Adrenal gland (tissue), 5 donors: Measurements from ENCODE around the gene MSANTD2.

ENCODE experiments used
- POLR2A ChIP-seq, 2 donors: fragments of 450-650 bp; IDR thresholded peaks; one replicate each; pipeline ENCODE4 v1.6.1; 2017; ENCODE audit warnings: antibody characterized with exemption in 2 of 2, mild to moderate bottlenecking in 2 of 2, moderate library complexity in 1 of 2
- TF ChIP-seq, protein P1 (sequence below), 6 experiments: fragments of 450-650 bp in 4 of 6; fragments of 200-600 bp in 2 of 6; sonication (generic) in 1 of 6; IDR thresholded peaks; 1 replicate in 5 of 6; 2 replicates in 1 of 6; pipeline versions ENCODE4 v1.5.1 to v1.8.0; 2016 to 2021; ENCODE audit warnings: antibody characterized with exemption in 6 of 6, mild to moderate bottlenecking in 2 of 6, moderate library complexity in 1 of 6
- donor health status: DM: no; HTN: no; CAD: no.

DNA sequence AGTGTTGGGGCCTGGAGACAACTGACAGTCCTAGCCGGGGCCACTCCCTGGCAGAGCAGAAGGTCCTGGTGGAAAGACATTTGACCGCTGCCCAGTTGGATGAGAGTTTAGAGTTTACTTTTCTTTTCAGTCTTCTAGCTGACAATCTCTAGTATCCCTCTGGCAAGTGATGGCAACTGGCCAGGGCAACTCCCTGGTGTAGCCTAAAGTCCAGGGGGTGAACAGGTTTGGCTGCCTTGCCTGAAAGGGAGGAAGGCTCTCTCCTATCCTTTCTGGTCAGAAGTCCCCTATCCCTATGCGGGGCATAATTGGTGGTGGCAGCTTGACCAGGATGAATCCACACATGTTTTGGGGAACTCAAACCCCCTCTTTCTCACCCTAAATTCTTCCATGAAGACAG is 16.8 kb upstream of the MSANTD2 start:
- TF ChIP-seq, protein P1, sequence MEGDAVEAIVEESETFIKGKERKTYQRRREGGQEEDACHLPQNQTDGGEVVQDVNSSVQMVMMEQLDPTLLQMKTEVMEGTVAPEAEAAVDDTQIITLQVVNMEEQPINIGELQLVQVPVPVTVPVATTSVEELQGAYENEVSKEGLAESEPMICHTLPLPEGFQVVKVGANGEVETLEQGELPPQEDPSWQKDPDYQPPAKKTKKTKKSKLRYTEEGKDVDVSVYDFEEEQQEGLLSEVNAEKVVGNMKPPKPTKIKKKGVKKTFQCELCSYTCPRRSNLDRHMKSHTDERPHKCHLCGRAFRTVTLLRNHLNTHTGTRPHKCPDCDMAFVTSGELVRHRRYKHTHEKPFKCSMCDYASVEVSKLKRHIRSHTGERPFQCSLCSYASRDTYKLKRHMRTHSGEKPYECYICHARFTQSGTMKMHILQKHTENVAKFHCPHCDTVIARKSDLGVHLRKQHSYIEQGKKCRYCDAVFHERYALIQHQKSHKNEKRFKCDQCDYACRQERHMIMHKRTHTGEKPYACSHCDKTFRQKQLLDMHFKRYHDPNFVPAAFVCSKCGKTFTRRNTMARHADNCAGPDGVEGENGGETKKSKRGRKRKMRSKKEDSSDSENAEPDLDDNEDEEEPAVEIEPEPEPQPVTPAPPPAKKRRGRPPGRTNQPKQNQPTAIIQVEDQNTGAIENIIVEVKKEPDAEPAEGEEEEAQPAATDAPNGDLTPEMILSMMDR (IDR thresholded peaks at IDR 0.05) = no peak
- TF ChIP-seq POLR2A (IDR thresholded peaks at IDR 0.05) = no peak
